Ureter (tissue), 1 donor: ENCODE measurements around the gene DIP2C. TPM values are rescaled to one million over a fixed set of nuclear protein-coding genes. Genes with fewer than 3 reads are reported as not detected.
"Not testable (repeated sequence)": the region's sequence is repeated elsewhere in the genome, so short reads cannot be mapped to it uniquely, and the experiment has no call there.

Experiments used
- DNase-seq: peaks from one replicate; pipeline ENCODE4 v3.0.0-alpha.2; 2020; ENCODE audit warnings: low spot score
- total RNA-seq: library from RNA; stranded (reverse); gene quantifications from one replicate; pipeline ENCODE4 v1.2.4, GENCODE V29; 2023
- donor health status: DM: yes; HTN: yes; CAD: no.

Gene DIP2C
- total RNA-seq, 1 donor from 2014 or later = 26.8 TPM

DNA sequence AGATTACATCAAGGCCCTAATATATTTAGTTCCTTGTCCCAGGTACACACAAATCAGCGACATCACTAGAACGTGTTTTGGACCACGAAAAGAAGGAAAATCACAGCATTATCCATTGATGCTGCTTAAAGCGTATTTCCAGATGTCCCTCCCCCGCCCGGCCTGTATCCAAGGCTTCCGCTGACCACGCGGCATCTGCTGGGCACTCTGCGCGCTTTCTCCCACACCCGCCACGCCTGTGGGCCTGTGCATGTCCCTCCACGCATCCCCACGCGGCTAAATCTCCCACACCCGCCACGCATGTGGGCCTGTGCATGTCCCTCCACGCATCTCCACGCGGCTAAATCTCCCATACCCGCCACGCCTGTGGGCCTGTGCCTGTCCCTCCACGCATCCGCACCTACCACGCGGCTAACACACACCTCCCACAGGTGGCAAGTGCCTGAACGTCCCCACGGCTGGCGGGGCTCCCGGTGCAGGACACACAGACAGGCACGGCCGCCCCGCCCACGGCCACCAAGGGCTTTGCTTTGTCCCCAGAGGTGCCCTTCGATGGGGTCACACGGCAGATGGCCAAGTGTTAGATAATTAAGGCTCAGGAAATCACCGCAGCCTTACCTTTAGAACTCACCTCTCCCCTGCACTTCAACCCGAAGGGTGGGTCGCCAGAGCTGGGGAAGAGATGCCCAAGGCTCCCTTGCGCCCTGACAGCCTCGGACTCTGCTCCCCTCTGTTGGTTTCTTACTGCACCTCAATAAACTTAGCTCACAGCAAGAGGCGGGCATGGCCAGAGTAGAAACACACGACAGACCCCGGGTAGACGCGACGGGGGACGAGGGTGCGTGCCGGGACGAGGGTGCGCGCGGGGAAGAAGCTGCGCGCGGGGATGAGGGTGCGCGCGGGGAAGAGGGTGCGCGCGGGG is 49.5 kb downstream of the DIP2C start:
- DNase-seq = no peak

DNA sequence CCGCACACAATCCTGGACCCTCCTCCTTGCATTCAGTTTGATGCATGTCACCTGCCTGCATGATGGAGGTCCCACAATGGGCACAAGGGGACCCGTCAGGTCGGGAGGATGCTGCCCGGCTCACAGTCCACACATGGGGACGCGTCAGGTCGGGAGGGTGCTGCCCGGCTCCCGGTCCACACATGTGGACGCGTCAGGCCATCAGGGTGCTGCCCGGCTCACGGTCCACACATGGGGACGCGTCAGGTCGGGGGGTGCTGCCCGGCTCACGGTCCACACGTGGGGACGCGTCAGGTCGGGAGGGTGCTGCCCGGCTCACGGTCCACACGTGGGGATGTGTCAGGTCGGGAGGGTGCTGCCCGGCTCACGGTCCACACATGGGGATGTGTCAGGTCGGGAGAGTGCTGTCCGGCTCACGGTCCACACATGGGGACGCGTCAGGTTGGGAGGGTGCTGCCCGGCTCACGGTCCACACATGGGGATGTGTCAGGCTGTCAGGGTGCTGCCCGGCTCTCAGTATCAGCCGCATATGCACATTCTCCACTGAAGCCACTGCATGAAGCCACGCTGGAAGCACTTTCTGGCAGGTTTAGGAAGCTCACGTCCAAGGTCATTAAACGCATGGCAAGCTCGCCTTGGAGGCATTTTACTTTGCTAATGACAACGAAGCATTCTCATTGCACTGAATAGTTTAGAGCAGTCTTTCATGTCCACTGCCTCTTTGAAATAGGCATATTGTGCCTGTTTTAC is 50.3 kb downstream of the DIP2C start:
- DNase-seq = no peak

DNA sequence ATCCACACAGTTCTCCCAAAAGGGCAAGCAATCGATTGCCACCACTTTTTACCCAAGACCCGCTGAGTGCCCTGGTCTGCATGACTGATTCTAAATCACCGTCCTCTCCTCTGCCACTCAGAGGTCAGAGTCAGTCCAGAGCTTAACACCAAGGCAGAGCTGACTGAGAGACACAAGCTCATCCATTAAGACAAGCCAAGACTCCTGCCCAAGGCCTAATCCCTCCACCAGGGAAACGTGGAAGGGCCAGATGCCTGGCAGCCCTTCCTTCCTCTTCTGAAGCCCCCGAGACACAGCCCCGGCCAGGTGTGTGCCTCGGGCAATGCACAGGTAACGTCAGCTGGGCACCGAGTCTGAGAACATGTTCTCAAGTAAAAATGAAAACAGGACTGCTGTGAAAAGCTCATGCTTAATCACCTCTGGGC is 51.7 kb downstream of the DIP2C start:
- no peak for DNase-seq

DNA sequence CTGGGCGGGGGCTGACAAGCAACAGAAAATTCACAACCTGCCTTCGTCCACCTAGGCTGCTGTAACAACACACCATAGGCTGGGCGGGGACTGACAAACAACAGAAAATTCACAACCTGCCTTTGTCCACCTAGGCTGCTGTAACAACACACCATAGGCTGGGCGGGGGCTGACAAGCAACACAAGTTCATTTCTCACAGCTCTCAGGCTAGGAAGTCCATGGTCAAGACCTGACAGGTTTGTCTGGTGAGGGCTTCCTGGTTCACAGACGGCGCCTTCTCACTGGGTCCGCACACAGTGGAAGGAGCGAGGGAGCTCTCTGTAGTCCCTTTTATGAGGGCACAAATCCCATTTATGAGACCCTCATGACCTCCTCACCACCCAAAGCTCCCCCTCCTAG is 52.2 kb downstream of the DIP2C start:
- DNase-seq = peak; percentile 69

DNA sequence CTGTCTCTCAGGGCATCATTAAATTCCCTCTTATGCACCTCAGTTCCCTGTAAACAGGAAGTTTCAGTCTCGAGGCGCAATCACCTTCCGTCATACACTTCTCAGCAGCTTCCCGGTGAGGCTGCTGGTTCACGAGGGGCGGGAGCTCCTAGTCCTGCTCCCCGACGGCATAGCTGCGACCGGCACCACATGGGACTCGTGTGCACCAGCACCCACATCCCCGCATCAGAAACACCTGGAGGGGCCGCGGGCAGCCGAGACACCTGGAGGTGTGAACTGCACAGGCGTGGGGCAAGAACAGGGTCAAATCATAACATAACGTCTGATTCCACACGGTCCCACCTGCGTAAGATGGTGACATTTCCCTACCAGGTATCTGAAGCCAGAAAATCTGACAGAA is 52.7 kb downstream of the DIP2C start:
- no peak for DNase-seq

DNA sequence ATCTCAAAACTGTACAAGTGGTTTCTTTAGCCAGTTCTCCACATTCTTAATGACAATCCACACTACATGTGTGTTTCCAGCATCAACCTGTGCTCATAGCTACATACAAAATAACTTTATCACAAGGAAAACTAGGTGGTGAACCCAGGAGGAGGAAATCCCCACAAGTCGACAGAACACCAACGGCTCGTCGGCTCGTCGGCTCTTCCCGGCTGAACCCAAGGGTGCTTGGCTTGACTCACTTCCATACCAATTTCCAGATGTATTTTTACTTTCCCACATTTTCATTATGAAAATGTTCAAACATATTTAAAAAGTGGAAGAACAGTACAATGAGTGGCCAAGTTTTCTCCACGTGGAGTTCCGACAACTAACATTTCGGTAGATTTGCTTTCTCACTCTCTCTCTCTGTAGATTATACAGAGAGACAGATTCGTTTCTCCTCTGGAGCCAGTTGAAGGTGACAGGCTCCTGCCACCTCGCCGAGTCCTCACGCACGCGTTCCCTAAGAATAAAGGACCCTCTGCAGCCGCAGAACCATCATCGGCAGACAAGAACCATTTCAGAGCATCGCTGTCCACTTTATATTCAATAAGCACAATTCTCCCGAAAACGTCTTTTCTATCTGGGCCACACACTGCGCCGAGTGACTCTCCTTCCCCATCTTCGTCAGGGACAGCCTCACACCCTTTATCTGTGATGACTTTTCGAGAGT is 53.3 kb downstream of the DIP2C start:
- no peak for DNase-seq

DNA sequence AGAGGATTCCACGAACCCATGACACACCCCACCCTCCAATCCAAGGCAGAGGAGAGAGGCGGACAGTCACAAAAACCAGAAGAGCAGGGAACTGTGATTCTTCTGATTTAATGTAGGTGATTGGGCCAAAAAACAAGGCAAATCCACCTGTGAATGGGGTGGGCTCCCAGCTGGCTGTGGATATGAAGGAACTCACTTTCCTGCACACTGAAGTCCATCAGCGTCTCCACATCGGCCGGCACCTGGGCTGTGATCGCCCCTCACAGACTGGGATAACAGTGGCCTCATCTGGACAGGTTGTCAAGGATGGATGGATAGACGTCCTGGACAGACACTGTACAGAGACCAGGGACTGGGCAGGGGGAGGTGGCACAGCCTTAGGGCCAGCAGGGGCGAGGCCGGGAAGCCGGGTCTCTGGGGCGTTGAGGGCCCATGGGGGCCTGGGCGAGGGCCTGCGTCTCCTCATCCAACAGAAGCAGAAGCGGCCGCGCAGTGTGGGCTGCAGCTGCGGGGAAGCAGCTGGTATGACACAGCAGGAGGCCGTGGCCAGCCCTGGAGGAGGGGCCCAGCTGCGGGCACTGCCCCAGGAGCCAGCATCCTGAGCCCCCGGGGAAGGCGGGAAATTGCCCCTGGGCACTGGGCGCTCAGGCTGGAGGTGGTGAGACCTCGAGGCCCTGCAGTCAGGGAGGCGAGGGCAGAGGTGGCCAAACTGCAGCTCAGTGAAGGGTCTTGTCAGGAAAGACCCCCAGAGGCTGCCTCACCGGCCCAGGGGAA is 54.2 kb downstream of the DIP2C start:
- DNase-seq = no peak

DNA sequence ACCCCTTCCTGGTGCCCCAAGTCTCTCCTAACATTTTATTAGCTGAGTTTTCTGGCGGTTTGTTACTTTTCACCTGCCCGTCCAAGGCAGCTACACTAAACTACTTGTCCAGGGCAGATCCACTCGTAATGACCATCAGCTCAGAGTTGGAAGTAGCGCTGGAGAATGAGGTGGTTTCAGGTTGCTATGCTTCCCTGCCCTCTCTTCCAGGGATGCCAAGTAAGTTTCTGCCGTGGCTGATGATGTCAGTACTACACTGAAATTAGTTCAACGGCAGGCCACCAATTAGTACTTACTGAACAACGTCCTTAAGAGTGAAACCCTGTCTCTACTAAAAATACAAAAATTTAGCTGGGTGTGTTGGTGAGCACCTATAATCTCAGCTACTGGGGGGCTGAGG is 55.2 kb downstream of the DIP2C start:
- no peak for DNase-seq

DNA sequence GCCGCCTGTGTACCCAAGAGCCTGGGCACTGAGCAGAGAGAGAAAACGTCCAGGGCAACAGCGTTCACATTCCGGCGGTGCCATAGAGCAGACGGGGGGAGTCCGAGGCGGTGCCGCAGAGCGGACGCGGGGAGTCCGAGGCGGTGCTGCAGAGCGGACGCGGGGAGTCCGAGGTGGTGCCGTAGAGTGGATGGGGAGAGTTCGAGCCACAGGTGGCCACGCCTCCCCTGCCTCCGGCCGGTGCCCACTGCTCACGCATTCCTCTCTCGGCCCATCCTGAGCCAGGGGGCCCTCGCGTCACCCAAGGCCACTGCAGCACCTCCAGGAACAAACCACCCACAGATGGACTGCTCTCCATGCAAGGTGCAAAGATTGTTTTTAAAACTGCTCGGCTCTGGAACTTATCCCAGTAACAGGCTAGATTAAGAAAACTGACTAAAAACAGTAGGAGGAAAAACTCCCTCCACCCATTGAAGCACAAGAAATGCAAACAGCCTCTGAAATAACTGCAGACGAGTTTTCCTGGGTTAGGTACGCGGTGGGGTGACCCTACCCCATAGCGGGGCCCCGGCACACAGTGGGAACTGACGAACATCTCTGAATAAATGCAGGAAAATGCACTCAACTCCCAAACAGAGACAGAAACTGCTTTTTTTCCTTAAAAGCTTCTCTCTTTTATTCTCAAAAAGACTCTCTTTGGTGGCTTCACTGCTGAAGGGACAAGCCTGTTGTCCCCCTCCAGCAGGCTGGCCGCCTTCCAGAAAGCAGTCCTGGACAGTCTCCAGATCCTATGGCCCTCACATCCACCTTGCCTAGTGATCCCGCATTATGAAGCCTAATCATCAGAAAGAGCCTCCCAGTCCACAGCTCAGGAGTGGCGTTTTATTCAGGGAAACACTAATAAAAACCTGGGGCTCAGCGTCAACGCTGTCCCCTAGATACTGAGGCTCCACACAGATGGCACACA is 55.9 kb downstream of the DIP2C start:
- DNase-seq = no peak

DNA sequence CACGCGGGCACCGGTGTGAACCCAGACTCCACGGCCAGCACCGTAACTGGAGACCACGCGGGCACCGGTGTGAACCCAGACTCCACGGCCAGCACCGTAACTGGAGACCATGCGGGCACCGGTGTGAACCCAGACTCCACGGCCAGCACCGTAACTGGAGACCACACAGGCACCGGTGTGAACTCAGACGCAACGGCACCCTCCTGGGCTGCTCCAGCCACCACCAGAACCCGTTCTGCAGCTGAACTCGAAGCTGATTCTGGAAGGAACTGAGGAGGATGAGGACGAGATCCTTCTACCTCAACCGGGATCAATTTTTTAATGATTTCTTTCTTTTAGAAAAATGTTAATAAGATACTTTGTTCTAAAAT is 56.7 kb downstream of the DIP2C start:
- DNase-seq = not testable (repeated sequence)

DNA sequence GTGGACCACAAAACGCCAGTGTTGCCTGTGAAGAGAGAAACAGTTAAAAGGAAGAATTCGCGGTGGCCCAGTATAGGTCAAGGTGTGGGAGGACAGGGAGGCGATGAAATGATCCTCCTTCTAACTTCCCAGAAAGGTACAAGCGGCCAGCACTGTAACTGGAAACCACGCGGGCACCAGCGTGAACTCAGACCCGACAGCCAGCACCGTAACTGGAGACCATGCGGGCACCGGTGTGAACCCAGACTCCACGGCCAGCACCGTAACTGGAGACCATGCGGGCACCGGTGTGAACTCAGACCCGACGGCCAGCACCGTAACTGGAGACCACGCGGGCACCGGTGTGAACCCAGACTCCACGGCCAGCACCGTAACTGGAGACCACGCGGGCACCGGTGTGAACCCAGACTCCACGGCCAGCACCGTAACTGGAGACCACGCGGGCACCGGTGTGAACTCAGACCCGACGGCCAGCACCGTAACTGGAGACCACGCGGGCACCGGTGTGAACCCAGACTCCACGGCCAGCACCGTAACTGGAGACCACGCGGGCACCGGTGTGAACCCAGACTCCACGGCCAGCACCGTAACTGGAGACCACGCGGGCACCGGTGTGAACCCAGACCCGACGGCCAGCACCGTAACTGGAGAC is 57.2 kb downstream of the DIP2C start:
- DNase-seq = not testable (repeated sequence)

DNA sequence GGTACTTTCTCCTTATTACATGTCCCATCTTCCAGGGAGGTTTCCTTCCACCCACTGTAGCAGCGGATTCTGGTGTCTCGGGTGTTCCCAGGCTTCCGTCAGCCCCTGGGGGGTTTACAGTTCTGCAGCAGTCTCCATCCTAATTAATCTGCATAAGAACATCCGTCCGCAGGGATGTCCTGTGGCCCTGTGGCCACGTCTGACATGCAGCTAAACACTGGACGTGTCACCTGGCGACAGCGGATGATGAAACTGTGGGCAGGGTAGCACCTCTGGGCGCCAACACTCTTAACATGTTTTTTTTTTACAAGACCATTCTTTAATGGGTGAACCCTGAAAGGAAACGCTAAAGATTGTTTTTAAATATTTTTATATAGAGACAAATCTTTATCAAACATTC is 58.2 kb downstream of the DIP2C start:
- DNase-seq = no peak

DNA sequence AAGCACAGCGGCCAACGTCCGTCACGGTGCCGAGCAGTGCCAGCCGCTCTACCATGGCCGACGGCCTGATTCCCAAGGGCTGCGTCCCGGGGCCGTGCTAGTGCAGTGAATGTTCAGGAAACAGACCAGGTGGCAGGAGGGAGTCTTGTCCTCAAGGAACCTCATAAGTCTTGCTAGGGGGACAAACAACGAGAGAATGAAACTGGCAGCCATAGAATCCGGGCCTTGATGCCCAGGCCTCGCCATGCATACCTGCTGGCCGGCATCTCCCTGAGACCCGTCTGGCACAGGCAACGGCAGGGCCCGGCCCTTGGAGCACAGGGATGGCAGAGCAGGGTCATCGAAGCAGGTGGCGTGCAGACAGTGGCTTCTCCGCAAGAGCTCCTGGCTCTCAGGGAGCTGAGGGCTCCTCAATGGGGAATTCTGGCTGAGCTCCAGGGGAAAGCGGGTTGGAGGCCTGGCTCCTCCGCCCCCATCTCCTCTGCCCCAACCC is 58.8 kb downstream of the DIP2C start:
- no peak for DNase-seq

DNA sequence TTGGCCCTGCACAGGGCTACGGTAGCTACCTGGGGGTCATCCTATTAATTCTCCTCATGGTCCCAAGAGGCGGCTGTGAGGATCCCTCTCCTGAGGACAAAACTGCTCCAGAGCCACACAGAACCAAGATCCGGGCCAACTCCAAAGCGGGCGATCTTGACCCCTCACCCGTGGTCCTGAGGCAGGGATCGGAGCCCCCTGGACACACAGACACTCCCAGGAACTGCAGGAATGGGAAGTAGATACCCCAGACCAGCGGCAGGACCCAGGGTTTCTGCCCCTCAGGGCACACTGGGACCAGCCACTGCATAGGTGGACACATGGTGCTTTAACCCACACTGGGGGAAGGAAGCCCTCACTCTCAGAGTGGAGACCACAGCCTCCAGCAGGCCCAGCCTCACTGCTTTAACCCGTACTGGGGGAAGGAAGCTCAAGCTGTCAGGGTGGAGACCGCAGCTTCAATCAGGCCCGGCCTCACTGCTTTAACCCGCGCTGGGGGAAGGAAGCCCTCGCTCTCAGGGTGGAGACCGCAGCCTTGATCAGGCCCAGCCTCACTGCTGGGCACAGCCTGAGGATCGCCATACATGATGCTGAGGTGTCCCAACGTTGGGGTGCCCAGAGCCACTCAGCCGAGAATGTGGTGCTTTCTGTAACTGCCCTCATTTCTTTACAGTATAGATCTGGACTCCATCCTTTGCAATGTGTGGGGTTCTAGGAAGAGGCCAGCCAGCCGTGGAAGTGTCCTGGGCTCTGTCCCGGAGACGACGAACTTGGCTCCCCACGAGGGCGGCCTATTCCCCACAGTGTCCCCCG is 60.1 kb downstream of the DIP2C start:
- DNase-seq = no peak

DNA sequence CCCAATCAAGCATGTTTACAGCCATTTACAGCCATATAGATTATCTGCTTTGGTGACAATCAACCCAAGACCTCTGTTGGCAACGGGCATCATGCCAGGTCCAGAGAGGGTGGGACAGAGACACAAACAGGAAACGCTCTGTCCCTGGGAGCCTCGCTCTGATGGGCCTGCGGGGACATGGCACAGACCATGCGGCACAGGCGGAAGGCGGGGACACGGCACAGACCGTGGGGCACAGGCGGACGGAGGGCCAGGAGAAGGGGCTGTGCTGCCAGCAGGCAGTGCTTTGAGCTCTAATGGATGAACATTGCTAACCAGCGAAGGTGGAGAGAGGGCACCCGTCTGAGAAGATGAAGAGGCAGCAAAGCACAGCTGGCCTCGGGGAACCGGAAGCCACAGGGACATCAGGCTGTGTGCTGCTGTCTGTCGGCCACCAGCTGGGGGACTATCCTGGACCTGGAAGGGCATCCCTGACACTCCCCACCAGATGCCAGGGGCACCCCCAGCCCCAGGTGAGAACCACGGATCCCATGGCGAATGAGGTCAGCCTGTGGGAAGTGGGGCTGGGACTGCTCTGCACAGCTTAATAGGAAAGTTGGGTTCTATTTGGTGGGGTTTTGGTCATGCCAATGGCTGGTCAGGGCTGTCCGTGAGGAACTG is 61.0 kb downstream of the DIP2C start:
- DNase-seq = peak; percentile 73

DNA sequence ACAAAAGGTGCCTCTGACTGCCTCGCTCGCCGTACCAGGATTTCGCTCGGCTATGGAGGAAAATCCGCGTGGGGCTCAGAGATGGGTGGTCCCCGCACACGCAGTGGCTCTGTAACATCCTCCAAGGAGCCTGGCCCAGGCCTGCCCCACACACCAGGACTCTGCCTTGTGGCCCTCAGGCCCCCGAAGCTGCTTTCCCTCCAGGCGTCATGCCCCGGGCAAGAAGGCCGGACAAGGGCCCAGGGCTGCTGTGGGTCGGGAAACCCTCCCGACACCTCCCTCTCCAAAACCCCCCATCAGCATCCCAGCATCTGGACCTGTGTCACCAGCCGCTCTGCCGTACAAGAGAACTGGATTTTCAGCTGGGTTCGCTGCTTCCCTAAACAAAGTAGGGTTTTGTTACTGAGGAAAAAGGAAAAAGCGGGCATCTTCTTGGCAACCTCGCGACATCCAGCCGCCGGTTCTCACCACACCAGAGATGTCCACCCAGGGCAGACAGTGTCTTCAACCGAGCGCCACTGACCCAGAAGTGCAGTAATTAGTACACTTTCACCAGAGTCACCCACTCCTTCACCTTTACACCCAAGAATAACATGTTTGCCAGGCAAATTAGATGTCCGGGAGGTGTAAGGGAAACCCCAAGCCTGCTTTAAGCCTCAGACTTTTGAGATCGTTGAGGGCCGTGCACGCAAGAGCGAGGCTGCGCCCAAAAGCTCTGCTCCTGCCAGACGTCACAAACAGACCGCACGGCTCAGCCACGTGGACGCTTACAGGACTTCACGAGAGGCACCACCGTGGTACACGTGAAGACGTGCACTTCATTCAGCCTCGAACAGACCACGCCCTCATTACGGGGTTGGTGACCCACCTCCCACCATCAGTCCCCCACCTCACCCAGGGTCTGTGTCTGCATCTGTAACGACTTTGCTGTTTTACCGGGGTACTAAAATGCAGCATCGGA is 62.2 kb downstream of the DIP2C start:
- DNase-seq = no peak
